ENCODE data around the gene TAOK1.

Gene TAOK1

DNA sequence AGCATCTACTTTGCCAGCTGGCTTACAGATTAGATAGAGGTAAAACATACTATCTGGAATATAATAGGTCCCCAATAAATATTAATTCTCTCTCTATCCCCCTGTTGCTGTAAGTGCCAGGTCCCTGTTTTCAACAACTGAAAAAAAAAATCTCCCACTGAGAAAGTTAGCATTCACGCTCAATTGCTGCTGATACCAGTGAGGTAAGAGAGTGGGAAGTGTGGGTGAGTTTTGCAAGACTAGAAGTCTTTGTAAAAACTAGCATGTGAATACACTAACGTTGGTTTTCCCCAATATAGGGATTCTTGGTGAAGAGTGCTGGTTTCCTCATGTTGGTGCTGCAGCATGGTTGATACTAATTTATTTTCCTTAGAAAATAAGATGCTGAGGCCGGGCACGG, 11.7 kb upstream of the TAOK1 start:
- no peak for DNase-seq (ENCODE audit: low read depth in 1 of 2, low spot score in 1 of 2)

GRCh38 chr17:29379084-29379991, 10.8 kb upstream of the TAOK1 start:
- DNase-seq (ENCODE audit: low read depth in 1 of 2, low spot score in 1 of 2): no peak

DNA sequence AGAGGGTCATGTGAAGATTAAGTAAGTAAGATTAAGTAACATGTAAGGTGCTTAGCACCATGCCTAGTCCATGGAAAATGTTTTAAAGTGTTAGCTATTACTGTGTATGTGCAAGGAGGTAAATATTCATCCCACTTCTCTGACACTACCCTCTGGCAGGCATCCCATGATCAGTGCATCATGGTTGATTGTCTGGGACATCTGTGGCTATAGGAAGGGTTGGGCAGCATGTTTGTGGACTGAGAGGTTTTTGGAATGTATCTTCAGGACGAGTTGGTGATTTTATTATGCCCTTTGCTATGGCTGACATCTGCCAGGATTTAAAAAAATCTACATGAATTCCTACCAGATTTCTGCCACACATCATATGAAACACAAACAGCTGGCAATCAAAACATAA, 6.5 kb upstream of the TAOK1 start:
- no peak for DNase-seq (ENCODE audit: low read depth in 1 of 2, low spot score in 1 of 2)

DNA sequence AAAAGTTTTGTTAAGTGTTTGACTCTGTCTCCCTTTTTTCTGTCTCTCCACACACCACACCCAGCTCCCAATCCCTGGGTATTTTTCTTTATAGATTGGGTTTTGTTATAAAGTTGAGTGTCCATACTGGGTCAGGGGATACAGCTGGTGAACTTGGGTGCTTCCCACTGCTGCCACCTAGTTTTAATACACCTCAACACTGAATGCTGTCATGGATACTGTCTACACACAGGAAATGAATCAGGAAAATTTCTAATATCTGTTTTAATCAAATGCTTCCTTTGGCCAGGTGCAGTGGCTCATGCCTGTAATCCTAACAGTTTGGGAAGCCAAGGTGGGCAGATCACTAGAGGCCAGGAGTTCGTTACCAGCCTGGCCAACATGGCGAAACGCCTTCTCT, 5.3 kb upstream of the TAOK1 start:
- DNase-seq (ENCODE audit: low read depth in 1 of 2, low spot score in 1 of 2): no peak

GRCh38 chr17:29386760-29387159, 3.4 kb upstream of the TAOK1 start:
- no peak for DNase-seq (ENCODE audit: low read depth in 1 of 2, low spot score in 1 of 2)

- DNase-seq (ENCODE audit: low read depth in 1 of 2, low spot score in 1 of 2): no peak
Measured at GRCh38 chr17:29388937-29389336, 1.2 kb upstream of the TAOK1 start.

DNA sequence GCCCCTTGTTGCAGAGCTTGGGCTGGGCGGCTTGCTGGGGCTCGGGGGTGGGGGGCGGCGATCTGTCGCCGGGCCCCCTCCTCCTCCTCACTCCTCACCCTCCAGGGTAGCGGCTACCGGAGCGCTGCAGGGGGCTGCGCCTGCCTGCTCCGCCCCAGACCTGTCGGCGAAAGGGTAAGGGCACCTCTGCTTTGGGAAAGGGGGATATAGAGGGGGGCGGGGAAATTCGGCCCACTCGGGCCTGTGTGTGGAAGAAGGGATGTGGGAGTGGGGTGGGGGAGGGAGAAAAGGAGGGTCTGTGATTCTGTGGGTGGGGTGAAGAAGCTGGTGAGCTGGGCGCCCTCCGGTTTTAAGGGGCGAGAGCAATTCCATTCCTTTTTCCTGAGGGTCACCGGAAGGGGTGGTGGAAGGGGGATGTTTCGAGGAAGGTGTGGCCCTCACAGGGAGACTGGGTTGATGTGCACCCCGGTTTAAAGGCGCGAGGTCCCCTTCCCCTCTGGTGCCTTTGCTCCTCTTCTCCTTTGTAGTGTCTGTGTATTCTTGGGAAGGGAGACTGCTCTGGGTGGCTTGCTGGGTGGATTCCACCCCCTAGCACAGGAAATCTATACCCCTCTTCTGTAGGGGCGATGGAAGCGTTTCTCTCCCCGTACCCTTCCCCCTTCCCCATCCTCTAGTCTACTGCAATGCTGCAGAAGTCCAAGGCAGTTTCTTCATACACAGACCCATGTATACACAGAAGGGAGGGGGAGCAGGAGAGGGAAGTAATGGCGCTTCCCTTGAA, 878 bp downstream of the TAOK1 start:
- peak; percentile 4 for DNase-seq (ENCODE audit: low read depth in 1 of 2, low spot score in 1 of 2)

- no peak for DNase-seq (ENCODE audit: low read depth in 1 of 2, low spot score in 1 of 2)
Measured at GRCh38 chr17:29393436-29393835, 3.3 kb downstream of the TAOK1 start.

GRCh38 chr17:29394761-29395160, 4.6 kb downstream of the TAOK1 start:
- no peak for DNase-seq (ENCODE audit: low read depth in 1 of 2, low spot score in 1 of 2)

DNA sequence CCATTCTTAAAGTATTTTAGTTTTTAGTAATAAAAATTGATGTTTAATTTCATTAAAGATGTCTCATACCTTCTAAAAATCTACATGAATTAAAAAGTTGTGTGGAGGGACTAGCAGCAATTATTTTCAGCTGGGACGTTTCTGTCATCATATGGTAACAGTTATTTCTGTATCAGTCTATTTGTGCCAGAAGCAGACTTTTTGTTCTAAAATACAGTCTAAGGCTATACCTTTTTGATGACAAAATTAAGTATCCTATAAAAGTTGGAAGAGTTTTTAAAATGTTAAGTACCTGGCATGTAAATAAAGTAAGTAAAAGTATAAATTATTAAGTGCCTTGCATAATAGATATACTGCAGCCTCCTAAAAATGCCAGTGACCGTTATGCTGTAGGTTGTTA, 5.9 kb downstream of the TAOK1 start:
- no peak for DNase-seq (ENCODE audit: low read depth in 1 of 2, low spot score in 1 of 2)

- no peak for DNase-seq (ENCODE audit: low read depth in 1 of 2, low spot score in 1 of 2)
Measured at GRCh38 chr17:29399634-29400033, 9.5 kb downstream of the TAOK1 start.

DNA sequence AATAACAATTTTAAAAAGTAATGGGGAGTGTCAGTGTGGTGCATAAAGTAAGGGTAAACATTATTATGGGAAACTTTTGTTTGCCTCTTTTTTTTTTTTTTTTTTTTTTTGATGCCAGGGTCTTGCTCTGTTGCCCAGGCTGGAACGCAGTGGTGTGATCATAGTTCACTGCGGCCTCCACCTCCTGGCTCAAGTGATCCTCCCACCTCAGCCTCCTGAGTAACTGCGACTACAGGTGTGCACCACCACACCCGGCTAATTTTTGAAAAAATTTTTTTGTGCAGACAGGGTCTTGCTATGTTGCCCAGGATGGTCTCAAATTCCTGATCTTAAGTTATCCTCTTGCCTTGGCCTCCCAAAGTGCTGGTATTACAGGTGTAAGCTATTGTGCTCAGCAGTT, 10.7 kb downstream of the TAOK1 start:
- DNase-seq (ENCODE audit: low read depth in 1 of 2, low spot score in 1 of 2): no peak

DNA sequence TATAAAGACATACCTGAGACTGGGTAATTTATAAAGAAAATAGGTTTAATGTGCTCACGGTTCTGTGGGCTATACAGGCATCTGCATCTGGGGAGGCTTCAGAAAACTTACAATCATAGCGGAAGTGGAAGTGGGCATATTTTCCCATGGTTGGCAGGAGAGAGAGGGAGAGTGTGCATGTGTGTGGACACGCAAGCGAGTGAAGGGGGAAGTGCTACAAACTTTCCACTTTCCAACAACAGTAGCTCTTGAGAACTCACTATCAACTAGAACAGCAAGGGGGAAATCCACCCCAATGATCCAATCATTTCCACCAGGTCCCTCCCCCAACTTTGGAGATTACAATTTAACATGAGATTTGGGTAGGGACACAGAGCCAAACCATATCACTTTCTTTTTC, 11.1 kb downstream of the TAOK1 start:
- no peak for DNase-seq (ENCODE audit: low read depth in 1 of 2, low spot score in 1 of 2)

DNA sequence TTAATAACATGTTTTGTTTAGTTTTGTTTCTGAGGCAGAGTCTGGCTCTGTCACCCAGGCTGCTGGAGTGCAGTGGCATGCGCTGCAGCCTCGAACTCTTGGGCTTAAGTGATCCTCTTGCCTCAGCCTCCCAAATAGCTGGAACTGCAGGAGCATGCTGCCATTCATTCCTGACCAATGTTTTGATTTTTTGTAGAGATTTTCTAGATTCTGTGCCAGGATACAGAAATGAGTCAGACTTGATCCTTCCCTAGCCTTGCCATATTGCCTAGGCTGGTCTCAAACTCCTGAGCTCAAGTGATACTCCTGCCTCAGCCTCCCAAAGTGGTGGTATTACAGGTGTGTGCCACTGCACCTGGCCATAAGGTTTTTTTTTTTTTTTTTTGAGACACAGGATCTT, 17.7 kb downstream of the TAOK1 start:
- no peak for DNase-seq (ENCODE audit: low read depth in 1 of 2, low spot score in 1 of 2)

GRCh38 chr17:29409963-29410362, 19.8 kb downstream of the TAOK1 start:
- DNase-seq (ENCODE audit: low read depth in 1 of 2, low spot score in 1 of 2): no peak

DNA sequence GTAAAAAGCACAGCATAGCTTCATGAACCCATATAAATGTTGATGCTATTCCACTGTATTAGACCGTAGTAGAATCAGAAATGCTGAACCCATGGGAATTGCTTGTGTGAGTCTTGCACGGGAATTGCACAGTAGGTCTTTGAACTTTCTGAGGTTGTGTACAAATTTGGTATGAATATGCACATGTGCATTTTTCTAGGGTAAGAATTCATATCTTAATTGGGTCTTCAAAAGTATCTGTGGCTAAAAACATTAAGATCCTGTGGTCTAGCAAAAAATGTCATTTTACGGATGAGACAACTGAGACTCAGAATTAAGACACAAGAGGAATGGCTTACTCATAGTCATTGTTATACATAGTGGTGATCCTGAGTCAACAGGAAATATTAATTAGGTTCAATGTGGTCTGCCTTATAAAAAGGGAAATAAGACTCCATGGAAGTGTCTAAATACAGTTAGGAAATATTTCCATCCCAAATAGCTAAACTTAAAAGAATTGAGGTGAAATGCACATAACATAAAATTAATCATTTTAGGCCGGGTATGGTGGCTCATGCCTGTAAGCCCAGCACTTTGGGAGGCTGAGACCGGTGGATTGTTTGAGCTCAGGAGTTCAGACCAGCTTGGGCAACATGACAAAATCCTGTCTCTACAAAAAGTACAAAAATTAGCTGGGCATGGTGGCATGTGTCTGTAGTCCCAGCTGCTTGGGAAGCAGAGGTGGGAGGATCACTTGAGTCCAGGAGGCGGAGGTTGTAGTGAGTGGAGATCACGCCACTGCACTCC, 22.8 kb downstream of the TAOK1 start:
- DNase-seq (ENCODE audit: low read depth in 1 of 2, low spot score in 1 of 2): no peak

DNA sequence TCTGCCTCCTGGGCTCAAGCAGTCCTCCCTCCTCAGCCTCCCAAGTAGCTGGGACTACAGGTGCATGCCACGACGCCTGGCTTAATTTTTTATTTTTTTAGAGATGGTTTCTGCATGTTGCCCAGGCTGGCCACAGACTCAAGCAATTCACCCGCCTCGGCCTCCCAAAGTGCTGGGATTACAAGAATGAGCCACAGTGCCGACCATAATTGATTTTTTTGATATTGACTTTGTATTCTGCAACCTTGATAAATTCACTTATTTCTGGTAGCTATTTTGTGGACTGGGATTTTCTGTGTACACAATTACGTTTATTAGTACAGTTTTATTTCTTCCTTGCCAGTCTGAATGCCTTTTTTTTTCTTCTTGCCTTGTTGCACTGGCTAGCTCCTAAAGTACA, 30.0 kb downstream of the TAOK1 start:
- no peak for DNase-seq (ENCODE audit: low read depth in 1 of 2, low spot score in 1 of 2)

DNA sequence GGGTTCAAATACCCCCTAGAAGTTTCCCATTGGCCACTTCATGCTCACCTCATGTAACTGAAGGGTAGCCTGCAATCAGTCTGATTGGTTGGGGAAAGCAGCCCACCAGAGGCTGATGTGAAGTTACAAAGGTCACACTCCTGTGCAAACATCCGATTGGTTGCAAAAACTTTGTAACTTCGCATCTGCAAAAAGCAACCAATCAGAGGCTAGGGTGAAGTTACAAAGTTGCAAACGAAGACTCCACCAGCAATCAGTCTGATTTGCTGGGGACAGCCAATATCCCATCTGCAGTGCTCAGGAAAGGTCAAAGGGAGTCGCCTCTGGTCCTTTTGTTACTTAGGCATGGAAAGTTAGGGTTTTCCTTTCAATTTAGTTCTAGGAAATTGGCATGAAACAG, 40.1 kb downstream of the TAOK1 start:
- no peak for DNase-seq (ENCODE audit: low read depth in 1 of 2, low spot score in 1 of 2)

DNA sequence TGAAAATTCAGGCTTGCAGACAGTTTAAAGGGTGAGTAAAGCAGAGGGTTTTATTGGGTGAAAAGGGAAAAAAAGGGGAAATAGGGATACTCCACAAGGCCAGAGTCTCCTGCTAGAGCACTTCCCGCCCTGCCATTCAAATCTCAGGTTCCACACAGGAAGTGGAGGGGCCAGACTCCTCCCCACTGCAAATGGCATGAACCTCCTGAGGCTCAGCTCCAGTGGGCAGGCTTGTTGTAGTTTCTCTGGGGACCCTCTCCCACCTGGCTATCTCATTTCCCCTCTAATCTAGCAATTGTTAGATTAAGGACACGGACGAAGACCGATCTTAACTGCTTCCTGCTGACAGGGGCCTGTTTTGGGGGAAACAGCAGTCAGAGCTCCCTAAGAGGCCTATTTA, 43.4 kb downstream of the TAOK1 start:
- no peak for DNase-seq (ENCODE audit: low read depth in 1 of 2, low spot score in 1 of 2)

- DNase-seq (ENCODE audit: low read depth in 1 of 2, low spot score in 1 of 2): no peak
Measured at GRCh38 chr17:29434550-29434949, 44.4 kb downstream of the TAOK1 start.

DNA sequence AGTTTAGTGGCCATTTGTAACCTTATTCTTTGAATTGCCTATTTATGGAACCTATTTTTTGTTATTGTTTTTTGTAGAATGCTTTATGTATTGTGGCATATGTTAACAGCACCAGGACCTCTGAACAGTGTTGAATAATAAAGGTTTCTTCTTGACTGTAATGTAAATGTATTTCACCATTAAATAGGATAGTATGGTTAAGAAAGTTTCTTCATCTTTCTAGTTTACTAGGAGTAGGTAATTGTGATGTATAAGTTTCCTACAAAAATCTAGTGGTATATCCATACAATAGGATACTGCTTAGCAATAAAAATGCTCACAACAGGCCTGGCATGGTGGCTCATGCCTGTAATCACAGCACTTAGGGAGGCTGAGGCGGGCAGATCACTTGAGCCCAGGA, 52.3 kb downstream of the TAOK1 start:
- DNase-seq (ENCODE audit: low read depth in 1 of 2, low spot score in 1 of 2): no peak

Data from activated T-helper 1 cell treated with anti-CD3 and anti-CD28 coated beads, Interleukin-2, amount 50 U/mL, for 16 hours (primary cell).